ENCODE results near the gene CA14.
A peak's percentile ranks its signal among the peaks of the same experiment; 100 is the strongest.
"Not testable (repeated sequence)": the region's sequence is repeated elsewhere in the genome, so short reads cannot be mapped to it uniquely, and the experiment has no call there.

Gene CA14

DNA sequence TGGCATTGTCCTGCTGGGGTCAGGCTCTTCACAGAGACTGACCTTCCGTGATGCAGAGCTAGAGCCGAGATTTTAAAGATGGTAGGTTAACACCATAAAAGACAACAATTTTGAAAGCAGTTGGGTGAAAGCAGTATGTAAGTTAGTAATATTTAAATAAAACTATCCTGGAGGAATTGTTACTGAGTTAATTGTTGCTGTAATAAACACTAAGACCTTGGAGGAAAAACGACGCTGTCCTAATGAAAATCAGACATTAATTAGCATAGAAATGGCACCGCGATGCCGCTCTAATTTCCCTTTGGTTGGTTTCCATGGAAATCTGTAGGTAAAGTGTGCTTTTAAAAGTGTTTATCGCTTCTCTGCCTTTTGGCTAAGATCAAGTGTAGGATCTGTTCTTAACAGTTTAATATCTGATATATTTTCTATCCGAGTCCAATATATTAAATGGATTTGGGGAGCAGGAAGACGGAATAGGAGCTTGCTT, 20.9 kb upstream of the CA14 start:
- H3K4me3 ChIP-seq (ENCODE audit: low read length), result peak overlapping the region; percentile 92
- H3K9me3 ChIP-seq (ENCODE audit: insufficient read depth, low read depth, low read length), result no peaks in the 10 kb centered on the region
- peak overlapping the region; percentile 97 for H3K9ac ChIP-seq (ENCODE audit: low read depth, low read length)
- no peaks in the 10 kb centered on the region for H3K27me3 ChIP-seq (ENCODE audit: insufficient read depth, low read length)
- H3K4me1 ChIP-seq (ENCODE audit: insufficient read depth, low read length), result peaks cover 19% of the 10 kb centered on the region
- H3K36me3 ChIP-seq (ENCODE audit: insufficient read depth, low read length), result peaks cover 5% of the 10 kb centered on the region
- H3K27ac ChIP-seq (ENCODE audit: low read depth, low read length), result peak overlapping the region; percentile 93
- WGBS, result 38% methylated on average over 10 of the region's 10 CpGs

DNA sequence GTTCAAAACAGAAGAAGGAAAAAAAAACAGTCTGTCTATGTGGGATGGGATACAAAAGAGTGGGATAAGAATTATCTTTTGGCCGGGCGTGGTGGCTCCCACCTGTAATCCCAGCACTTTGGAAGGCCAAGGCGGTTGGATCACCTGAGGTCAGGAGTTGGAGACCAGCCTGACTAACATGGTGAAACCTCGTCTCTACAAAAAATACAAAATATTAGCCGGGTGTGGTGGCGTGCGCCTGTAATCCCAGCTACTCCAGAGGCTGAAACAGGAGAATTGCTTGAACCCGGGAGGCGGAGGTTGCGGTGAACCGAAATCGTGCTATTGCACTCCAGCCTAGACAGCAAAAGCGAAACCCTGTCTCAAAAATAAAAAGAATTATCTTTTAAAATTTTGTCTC, 20.4 kb upstream of the CA14 start:
- H3K9ac ChIP-seq (ENCODE audit: low read depth, low read length), result peak overlapping the region; percentile 97; the same call in 1 of the 2 replicates
- H3K27ac ChIP-seq (ENCODE audit: low read depth, low read length), result not testable (repeated sequence)

DNA sequence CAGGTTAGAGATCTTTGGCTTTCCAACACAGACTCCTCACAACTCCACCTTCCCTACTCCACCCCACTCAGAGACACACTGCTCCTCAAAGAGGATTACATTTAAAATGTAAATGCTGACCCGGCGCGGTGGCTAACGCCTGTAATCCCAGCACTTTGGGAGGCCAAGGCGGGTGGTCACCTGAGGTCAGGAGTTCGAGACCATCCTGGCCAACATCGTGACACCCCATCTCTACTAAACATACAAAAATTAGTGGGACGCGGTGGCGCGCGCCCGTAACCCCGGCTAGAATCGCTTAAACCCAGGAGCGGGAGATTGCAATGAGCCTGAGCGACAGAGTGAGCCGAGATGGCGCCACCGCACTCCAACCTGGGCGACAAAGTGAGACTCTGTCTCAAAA, 19.8 kb upstream of the CA14 start:
- 85% methylated on average over 20 of the region's 21 CpGs for WGBS
- H3K9me3 ChIP-seq (ENCODE audit: insufficient read depth, low read depth, low read length), result no peaks in the 10 kb centered on the region
- H3K36me3 ChIP-seq (ENCODE audit: insufficient read depth, low read length), result 0 out of 2 replicates have a peak, but pooled peaks cover 3% of the 10 kb centered on the region
- no peaks in the 10 kb centered on the region for H3K27me3 ChIP-seq (ENCODE audit: insufficient read depth, low read length)
- H3K27ac ChIP-seq (ENCODE audit: low read depth, low read length), result no peak overlapping the region
- H3K9ac ChIP-seq (ENCODE audit: low read depth, low read length), result no peak overlapping the region
- H3K4me1 ChIP-seq (ENCODE audit: insufficient read depth, low read length), result peaks cover 19% of the 10 kb centered on the region
- H3K4me3 ChIP-seq (ENCODE audit: low read length), result no peak overlapping the region

More for the DNA sequence above, 20.4 kb upstream of the CA14 start:
- H3K27me3 ChIP-seq (ENCODE audit: insufficient read depth, low read length); H3K9me3 ChIP-seq (ENCODE audit: insufficient read depth, low read depth, low read length); H3K36me3 ChIP-seq (ENCODE audit: insufficient read depth, low read length): not testable (repeated sequence)
- 93% methylated on average over 13 of the region's 13 CpGs for WGBS
- H3K4me3 ChIP-seq (ENCODE audit: low read length), result peak overlapping the region; percentile 92; the same call in 1 of the 2 replicates
- H3K4me1 ChIP-seq (ENCODE audit: insufficient read depth, low read length), result peaks cover 19% of the 10 kb centered on the region

DNA sequence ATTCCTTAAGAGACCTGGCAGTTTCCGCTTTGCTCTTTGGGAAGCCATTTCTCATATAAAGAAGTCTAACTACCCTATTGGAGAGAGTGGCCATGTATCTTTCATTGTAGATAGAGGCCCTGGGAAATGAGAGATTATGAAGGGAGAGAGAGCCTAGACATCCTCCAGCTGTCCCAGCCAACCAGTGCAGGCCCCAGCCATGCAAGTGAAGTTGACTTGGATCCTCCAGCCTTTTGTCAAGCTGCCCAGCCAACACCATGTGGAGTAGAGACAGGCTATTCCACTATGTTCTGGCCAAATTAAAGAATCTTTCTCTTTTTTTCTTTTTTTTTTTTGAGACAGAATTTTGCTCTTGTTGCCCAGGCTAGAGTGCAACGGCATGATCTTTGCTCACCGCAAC, 14.6 kb upstream of the CA14 start:
- Histone ChIP-seq H3K27ac (ENCODE audit: low read depth, low read length) (no peak overlapping the region), H3K9ac (ENCODE audit: low read depth, low read length) (no peak overlapping the region), H3K4me3 (ENCODE audit: low read length) (no peak overlapping the region), H3K4me1 (ENCODE audit: insufficient read depth, low read length) (no peaks in the 10 kb centered on the region), H3K27me3 (ENCODE audit: insufficient read depth, low read length) (no peaks in the 10 kb centered on the region), H3K9me3 (ENCODE audit: insufficient read depth, low read depth, low read length) (no peaks in the 10 kb centered on the region), H3K36me3 (ENCODE audit: insufficient read depth, low read length) (no peaks in the 10 kb centered on the region)
- WGBS, result 96% methylated on average over 3 of the region's 3 CpGs

DNA sequence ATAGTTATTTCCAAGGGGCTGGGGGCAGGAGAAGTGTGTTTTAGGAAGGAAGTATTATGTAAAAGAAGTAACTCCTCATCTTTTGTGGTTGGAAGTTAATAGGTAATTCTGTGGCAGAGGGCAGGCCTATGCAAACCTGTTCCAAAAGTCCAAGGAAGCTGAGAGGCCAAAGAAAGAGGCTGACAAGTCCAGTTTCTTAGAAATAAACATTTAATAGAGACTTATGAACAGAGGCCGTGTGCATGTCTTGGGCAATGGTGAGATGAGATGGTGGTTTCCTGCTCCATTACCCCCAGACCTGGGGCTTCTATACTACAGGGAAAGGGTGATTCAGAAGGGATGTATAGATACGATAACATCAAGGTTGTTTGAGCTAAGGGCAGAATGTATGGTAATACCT, 7.6 kb upstream of the CA14 start:
- Histone ChIP-seq H3K9ac (ENCODE audit: low read depth, low read length) (no peak overlapping the region), H3K27me3 (ENCODE audit: insufficient read depth, low read length) (no peaks in the 10 kb centered on the region), H3K27ac (ENCODE audit: low read depth, low read length) (no peak overlapping the region), H3K4me1 (ENCODE audit: insufficient read depth, low read length) (no peaks in the 10 kb centered on the region), H3K4me3 (ENCODE audit: low read length) (no peak overlapping the region), H3K9me3 (ENCODE audit: insufficient read depth, low read depth, low read length) (no peaks in the 10 kb centered on the region), H3K36me3 (ENCODE audit: insufficient read depth, low read length) (no peaks in the 10 kb centered on the region)
- WGBS, result 89% methylated on average over 1 of the region's 2 CpGs

DNA sequence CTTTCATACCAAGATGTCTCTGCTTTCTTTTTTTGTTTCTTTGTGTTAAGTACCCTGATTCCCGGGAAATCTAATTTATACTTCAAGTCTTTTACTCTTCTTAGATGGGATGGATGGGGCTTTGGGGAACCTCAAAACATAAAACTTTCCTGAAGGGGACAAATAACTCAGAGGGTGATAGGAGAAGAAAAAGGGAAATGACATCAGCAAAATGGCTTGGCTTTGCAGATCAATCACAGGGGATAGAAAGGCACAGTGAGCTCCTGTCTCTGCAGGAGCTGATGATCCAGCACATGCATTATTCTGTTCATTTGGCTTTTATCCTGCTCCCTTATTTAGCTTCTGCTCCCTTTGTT, 1.4 kb upstream of the CA14 start:
- H3K4me3 ChIP-seq (ENCODE audit: low read length), result peak overlapping the region; percentile 93
- H3K27ac ChIP-seq (ENCODE audit: low read depth, low read length), result peak overlapping the region; percentile 95
- H3K4me1 ChIP-seq (ENCODE audit: insufficient read depth, low read length), result peaks cover 30% of the 10 kb centered on the region
- WGBS, result no CpG with 5 or more reads among the region's 1 CpG
- H3K27me3 ChIP-seq (ENCODE audit: insufficient read depth, low read length), result no peaks in the 10 kb centered on the region
- peak overlapping the region; percentile 86 for H3K9ac ChIP-seq (ENCODE audit: low read depth, low read length)
- no peaks in the 10 kb centered on the region for H3K9me3 ChIP-seq (ENCODE audit: insufficient read depth, low read depth, low read length)
- H3K36me3 ChIP-seq (ENCODE audit: insufficient read depth, low read length), result peaks cover 6% of the 10 kb centered on the region

DNA sequence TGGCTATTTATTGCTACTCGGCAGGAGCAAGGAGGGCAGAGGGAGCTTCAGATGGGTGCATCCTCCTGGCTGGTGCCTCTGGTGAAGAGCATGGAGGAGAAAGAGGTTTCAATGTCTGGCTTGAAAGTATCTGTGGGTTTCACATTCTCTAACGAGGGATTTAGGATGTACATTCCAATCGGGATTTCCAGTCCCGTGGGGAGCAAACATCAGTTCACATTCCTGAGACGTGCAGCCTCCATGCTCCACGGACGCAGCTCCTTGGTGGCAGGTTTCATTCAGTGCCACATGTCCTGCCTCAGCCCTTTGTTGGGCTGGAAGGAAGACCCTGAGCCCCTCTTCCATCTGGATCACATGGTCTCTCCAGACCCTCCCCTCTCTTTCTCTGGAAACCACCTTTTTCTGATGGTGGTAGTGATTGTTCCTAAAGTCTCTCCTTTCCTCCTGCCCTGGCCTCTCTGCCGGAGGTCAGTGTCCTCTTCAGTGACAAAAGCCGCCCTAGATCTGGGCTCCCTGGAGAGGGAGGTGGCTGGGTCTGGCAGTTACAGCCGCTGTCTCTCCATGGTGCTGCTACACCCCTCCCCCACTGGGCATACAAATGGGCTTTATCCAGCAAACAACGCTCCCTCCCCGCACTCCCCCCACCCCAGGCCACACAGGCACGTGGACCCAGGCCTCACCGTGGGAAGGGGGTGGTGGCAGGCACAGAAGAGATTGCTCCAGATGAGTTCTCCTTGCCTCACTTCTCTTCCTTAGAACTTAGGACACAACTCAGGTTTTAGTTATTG, 826 bp upstream of the CA14 start:
- H3K27ac ChIP-seq (ENCODE audit: low read depth, low read length), result peak overlapping the region; percentile 95
- peak overlapping the region; percentile 86 for H3K9ac ChIP-seq (ENCODE audit: low read depth, low read length)

DNA sequence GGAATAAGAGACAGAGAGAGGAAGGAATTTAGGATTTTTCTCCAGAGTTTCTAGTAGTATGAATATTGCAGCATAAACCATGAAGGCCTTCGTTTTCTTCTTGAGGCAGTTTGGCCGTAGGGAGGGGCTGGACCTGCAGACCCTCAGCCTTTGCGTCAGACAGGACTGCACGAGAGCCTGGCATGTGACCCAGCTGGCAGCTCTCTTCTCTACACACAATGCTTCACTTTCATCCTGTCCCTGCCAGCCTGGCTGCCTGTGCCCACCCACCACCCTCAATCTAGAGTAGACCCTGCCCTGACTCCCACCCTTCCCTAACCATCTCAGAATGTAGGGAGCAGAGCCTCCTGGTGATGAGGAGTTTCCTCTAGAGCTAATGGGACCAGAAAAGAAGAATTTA, 1.6 kb downstream of the CA14 start:
- Histone ChIP-seq H3K27ac (ENCODE audit: low read depth, low read length) (peak overlapping the region; percentile 95; the same call in 1 of the 2 replicates), H3K9me3 (ENCODE audit: insufficient read depth, low read depth, low read length) (no peaks in the 10 kb centered on the region), H3K4me3 (ENCODE audit: low read length) (peak overlapping the region; percentile 93), H3K9ac (ENCODE audit: low read depth, low read length) (peak overlapping the region; percentile 86), H3K36me3 (ENCODE audit: insufficient read depth, low read length) (peaks cover 35% of the 10 kb centered on the region), H3K4me1 (ENCODE audit: insufficient read depth, low read length) (peaks cover 30% of the 10 kb centered on the region), H3K27me3 (ENCODE audit: insufficient read depth, low read length) (no peaks in the 10 kb centered on the region)
- 17% methylated on average over 4 of the region's 4 CpGs for WGBS

More for the DNA sequence above, 826 bp upstream of the CA14 start:
- H3K27me3 ChIP-seq (ENCODE audit: insufficient read depth, low read length), result no peaks in the 10 kb centered on the region
- H3K9me3 ChIP-seq (ENCODE audit: insufficient read depth, low read depth, low read length), result no peaks in the 10 kb centered on the region
- peaks cover 12% of the 10 kb centered on the region for H3K36me3 ChIP-seq (ENCODE audit: insufficient read depth, low read length)
- WGBS, result 3% methylated on average over 12 of the region's 14 CpGs
- peaks cover 30% of the 10 kb centered on the region for H3K4me1 ChIP-seq (ENCODE audit: insufficient read depth, low read length)
- peak overlapping the region; percentile 93 for H3K4me3 ChIP-seq (ENCODE audit: low read length)

DNA sequence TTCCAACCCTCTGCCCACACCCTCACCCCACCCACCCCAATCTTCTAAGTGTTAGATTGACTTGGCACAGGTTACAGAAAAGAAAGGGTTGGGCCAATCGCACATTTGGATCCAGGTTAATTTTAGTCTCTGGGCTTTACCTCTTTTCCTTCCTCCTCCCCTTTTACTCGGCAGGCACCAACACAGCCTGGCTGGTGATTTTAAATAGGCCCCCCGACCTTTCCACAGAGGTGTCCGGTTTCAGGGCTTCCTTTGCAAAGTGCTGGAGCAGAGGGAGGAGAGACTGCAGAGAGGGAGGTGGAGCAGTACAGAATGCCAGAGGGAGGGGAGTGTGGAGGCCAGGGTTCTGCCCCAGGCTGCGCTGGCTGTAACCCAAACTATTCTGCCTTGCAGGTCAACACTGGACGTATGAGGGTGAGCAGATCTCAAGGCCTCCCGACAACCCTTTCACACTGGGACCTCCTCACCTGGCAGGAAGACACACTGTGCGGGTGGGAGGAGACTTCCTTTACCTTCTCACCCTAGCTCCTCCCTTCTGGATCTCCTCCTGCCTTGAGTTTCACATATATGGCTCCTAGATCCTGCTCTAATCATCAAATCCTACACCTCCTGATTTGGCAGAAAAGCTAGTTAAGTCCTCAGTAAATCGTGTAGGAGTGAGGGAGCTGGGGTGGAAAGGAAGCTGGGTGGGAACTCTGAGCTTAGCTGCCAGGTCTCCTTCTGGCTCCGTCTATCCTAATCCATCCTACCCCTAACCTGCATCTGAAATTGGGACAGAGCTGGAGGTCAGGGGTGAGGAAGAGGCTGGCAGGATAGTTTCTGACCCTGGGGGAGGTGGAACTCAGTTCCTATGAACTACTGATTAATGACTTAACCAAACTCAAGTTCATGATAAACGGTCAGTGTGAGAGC, 2.4 kb downstream of the CA14 start:
- Histone ChIP-seq H3K36me3 (ENCODE audit: insufficient read depth, low read length) (peaks cover 43% of the 10 kb centered on the region), H3K27me3 (ENCODE audit: insufficient read depth, low read length) (no peaks in the 10 kb centered on the region), H3K9ac (ENCODE audit: low read depth, low read length) (peak overlapping the region; percentile 86), H3K4me1 (ENCODE audit: insufficient read depth, low read length) (peaks cover 30% of the 10 kb centered on the region), H3K4me3 (ENCODE audit: low read length) (peak overlapping the region; percentile 93), H3K9me3 (ENCODE audit: insufficient read depth, low read depth, low read length) (no peaks in the 10 kb centered on the region), H3K27ac (ENCODE audit: low read depth, low read length) (peak overlapping the region; percentile 95; the same call in 1 of the 2 replicates)
- 13% methylated on average over 9 of the region's 11 CpGs for WGBS

DNA sequence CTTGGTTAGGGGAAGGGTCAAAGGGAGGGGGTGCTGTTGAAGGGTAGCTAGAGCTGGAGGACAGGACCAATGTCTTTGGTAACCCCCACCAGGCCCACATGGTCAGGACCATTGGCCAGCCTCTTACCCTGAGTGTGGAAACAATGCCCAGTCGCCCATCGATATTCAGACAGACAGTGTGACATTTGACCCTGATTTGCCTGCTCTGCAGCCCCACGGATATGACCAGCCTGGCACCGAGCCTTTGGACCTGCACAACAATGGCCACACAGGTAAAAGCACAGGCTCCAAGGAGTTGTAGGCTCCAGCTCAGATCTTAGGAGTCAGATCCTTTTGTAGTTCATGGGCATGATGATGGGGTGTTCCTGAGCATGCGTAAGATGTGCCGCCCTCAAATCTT, 3.8 kb downstream of the CA14 start:
- Histone ChIP-seq H3K4me3 (ENCODE audit: low read length) (no peak overlapping the region), H3K4me1 (ENCODE audit: insufficient read depth, low read length) (peaks cover 22% of the 10 kb centered on the region), H3K27ac (ENCODE audit: low read depth, low read length) (no peak overlapping the region), H3K36me3 (ENCODE audit: insufficient read depth, low read length) (peaks cover 56% of the 10 kb centered on the region), H3K9ac (ENCODE audit: low read depth, low read length) (no peak overlapping the region), H3K27me3 (ENCODE audit: insufficient read depth, low read length) (no peaks in the 10 kb centered on the region), H3K9me3 (ENCODE audit: insufficient read depth, low read depth, low read length) (no peaks in the 10 kb centered on the region)
- WGBS, result 94% methylated on average over 6 of the region's 6 CpGs

Measured in HUES64 (cell line).